Endothelial cell of umbilical vein (primary cell): ENCODE results near the gene EFEMP1. TPM values are rescaled to one million over a fixed set of nuclear protein-coding genes. Genes with fewer than 3 reads are reported as not detected.

Experiments
- BruUV-seq: library from RNA; stranded (reverse); fragments of 400-500 nt; replicated peaks from 2 replicates; lab custom pipeline; 2021; lab: Mats Ljungman, UMichigan
- CTCF ChIA-PET: fragments of 300-600, 350-600 bp; sonication (Branson Sonifier 250); formaldehyde crosslinking; loops from one replicate; lab custom pipeline; 2021; ENCODE audit warnings: antibody characterized with exemption, inconsistent platforms; lab: Charles Lee
- POLR2A ChIA-PET: fragments of 300-600, 350-600 bp; sonication (Branson Sonifier 250); formaldehyde crosslinking; loops from one replicate; lab custom pipeline; 2021; ENCODE audit warnings: antibody characterized with exemption, inconsistent platforms; lab: Charles Lee
- DNase-seq: peaks from one replicate; pipeline ENCODE4 v3.0.0-alpha.2; 2011; ENCODE audit warnings: low read depth, low spot score
- FAIRE-seq: peaks from 2 replicates; lab custom pipeline; 2011; peaks lifted over from hg19 to GRCh38; lab: Jason Lieb, UNC
- H2AFZ ChIP-seq: 2 replicates; pipeline ENCODE4 v1.6.0; 2012; ENCODE audit warnings: low read depth, low read length, control low read depth, inconsistent platforms
- H3K27ac ChIP-seq: 2 replicates; pipeline ENCODE4 v1.5.1; 2011; ENCODE audit warnings: low read depth, mild to moderate bottlenecking, control low read depth, low read length, moderate library complexity; ENCODE audit not compliant: insufficient read depth
- H3K27me3 ChIP-seq, 2 experiments: 2 replicates each; pipeline versions ENCODE4 v1.6.0 to v1.6.1; 2011; ENCODE audit warnings: low read length in 2 of 2, mixed read lengths in 1 of 2; ENCODE audit not compliant: control insufficient read depth in 2 of 2, insufficient read depth in 2 of 2
- H3K36me3 ChIP-seq, 2 experiments: 2 replicates in 1 of 2; 3 replicates in 1 of 2; pipeline ENCODE4 v1.5.1; 2011; ENCODE audit warnings: low read length in 2 of 2, mild to moderate bottlenecking in 1 of 2, moderate library complexity in 1 of 2; ENCODE audit not compliant: control insufficient read depth in 2 of 2, insufficient read depth in 2 of 2; ENCODE audit errors: extremely low read depth in 1 of 2
- H3K4me1 ChIP-seq: 3 replicates; pipeline ENCODE4 v1.5.1; 2011; ENCODE audit warnings: mild to moderate bottlenecking, low read length; ENCODE audit not compliant: control insufficient read depth, insufficient read depth; ENCODE audit errors: extremely low read depth
- H3K4me2 ChIP-seq: 2 replicates; pipeline ENCODE4 v1.6.1; 2011; ENCODE audit warnings: low read length, control low read depth, mixed read lengths; ENCODE audit not compliant: insufficient read depth
- H3K4me3 ChIP-seq, 3 experiments: fragments of 200-600 bp in 1 of 3; sonication (generic), shearing (Covaris generic) in 1 of 3; replicated peaks in 1 of 3; 2 replicates each; pipeline ENCODE4 v1.5.1; 2011 to 2016; ENCODE audit warnings: control low read depth in 3 of 3, low read length in 3 of 3, mild to moderate bottlenecking in 2 of 3, inconsistent platforms in 1 of 3, low read depth in 1 of 3, moderate library complexity in 1 of 3; ENCODE audit not compliant: insufficient read depth in 1 of 3
- H3K79me2 ChIP-seq: 2 replicates; pipeline ENCODE4 v1.6.0; 2012; ENCODE audit warnings: low read length, inconsistent platforms; ENCODE audit not compliant: control insufficient read depth, insufficient read depth
- H3K9ac ChIP-seq: replicated peaks from 2 replicates; pipeline ENCODE3; 2011; ENCODE audit warnings: low read length, control low read depth; ENCODE audit not compliant: insufficient read depth; ENCODE audit errors: extremely low read depth
- H3K9me1 ChIP-seq: replicated peaks from 3 replicates; pipeline ENCODE4 v1.6.0; 2011; ENCODE audit warnings: mild to moderate bottlenecking, low read length; ENCODE audit not compliant: control insufficient read depth, insufficient read depth; ENCODE audit errors: extremely low read depth
- H3K9me3 ChIP-seq: replicated peaks from 2 replicates; pipeline ENCODE4 v1.5.1; 2012; ENCODE audit warnings: low read length, inconsistent platforms; ENCODE audit not compliant: control insufficient read depth, insufficient read depth
- H4K20me1 ChIP-seq: replicated peaks from 2 replicates; pipeline ENCODE3; 2011; ENCODE audit warnings: mild to moderate bottlenecking, low read length; ENCODE audit not compliant: control insufficient read depth, insufficient read depth; ENCODE audit errors: extremely low read depth
- EZH2 ChIP-seq: IDR thresholded peaks from 2 replicates; pipeline ENCODE4 v1.6.1; 2012; ENCODE audit warnings: borderline replicate concordance, low read depth, mild to moderate bottlenecking, moderate library complexity, low read length, inconsistent platforms; ENCODE audit not compliant: severe bottlenecking
- FOS ChIP-seq: IDR thresholded peaks from 2 replicates; pipeline ENCODE4 v1.6.1; 2011; ENCODE audit warnings: mild to moderate bottlenecking, low read length, moderate library complexity, borderline replicate concordance; ENCODE audit not compliant: insufficient read depth
- GATA2 ChIP-seq: IDR thresholded peaks from 2 replicates; pipeline ENCODE4 v1.7.0; 2011; ENCODE audit warnings: low read depth, mild to moderate bottlenecking, moderate library complexity, mixed read lengths, low read length; ENCODE audit not compliant: insufficient read length, insufficient read depth
- JUN ChIP-seq: IDR thresholded peaks from 2 replicates; pipeline ENCODE4 v1.6.1; 2011; ENCODE audit warnings: borderline replicate concordance, low read depth; ENCODE audit not compliant: insufficient read length, insufficient read depth
- MAX ChIP-seq: IDR thresholded peaks from 2 replicates; pipeline ENCODE4 v1.6.1; 2011; ENCODE audit not compliant: insufficient read depth, insufficient read length
- MYC ChIP-seq: IDR thresholded peaks from one replicate; pipeline ENCODE4 v1.6.1; 2011; ENCODE audit warnings: mild to moderate bottlenecking, low read depth, low read length
- POLR2A ChIP-seq: IDR thresholded peaks from 2 replicates; pipeline ENCODE4 v1.6.1; 2012; ENCODE audit warnings: low read depth, mild to moderate bottlenecking, control low read depth, low read length
- POLR2AphosphoS5 ChIP-seq: IDR thresholded peaks from 2 replicates; pipeline ENCODE4 v1.6.1; 2012; ENCODE audit warnings: low read depth, mild to moderate bottlenecking, control low read depth, low read length, moderate library complexity; ENCODE audit not compliant: insufficient read depth
- dilution Hi-C: fragments of 300-500 bp; cut with MboI; formaldehyde crosslinking; loops from one replicate; pipeline ENCODE4 v1.15.0; 2019; ENCODE audit warnings: low sequenced_read_pairs; ENCODE audit not compliant: extremely low pct_ligation_motif_present
- intact Hi-C: fragments of 100-400 bp; cut with micrococcal nuclease; formaldehyde crosslinking; loops from one replicate; pipeline ENCODE4 v1.10.0; 2022
- polyA plus RNA-seq, 4 experiments: library from polyadenylated mRNA; depleted of rRNA in 3 of 4; stranded (reverse) in 3 of 4; unstranded in 1 of 4; fragments of >200 nt; gene quantifications; 2 replicates each; pipeline versions ENCODE4 v1.2.1 to v1.2.3, GENCODE V29; 2011 to 2012; ENCODE audit warnings: missing spikeins in 1 of 4
- total RNA-seq: library from RNA; stranded (reverse); gene quantifications from 2 replicates; pipeline ENCODE4 v1.2.3, GENCODE V29; 2021
- TF ChIP-seq, protein P1 (sequence below), 2 donors: IDR thresholded peaks; 1 replicate in 1 of 2; 2 replicates in 1 of 2; pipeline ENCODE4 v1.5.1; 2011; ENCODE audit warnings: low read length in 2 of 2, mild to moderate bottlenecking in 2 of 2, moderate library complexity in 2 of 2, control low read depth in 1 of 2, inconsistent platforms in 1 of 2, low read depth in 1 of 2; ENCODE audit not compliant: insufficient read depth in 1 of 2; ENCODE audit errors: extremely low read depth in 1 of 2

Gene EFEMP1
- total and polyA plus RNA-seq, 2 donors (not counting 3 experiments of a cell fraction or from before 2014, with no cell fraction given): 2,981 to 11,813 TPM

DNA sequence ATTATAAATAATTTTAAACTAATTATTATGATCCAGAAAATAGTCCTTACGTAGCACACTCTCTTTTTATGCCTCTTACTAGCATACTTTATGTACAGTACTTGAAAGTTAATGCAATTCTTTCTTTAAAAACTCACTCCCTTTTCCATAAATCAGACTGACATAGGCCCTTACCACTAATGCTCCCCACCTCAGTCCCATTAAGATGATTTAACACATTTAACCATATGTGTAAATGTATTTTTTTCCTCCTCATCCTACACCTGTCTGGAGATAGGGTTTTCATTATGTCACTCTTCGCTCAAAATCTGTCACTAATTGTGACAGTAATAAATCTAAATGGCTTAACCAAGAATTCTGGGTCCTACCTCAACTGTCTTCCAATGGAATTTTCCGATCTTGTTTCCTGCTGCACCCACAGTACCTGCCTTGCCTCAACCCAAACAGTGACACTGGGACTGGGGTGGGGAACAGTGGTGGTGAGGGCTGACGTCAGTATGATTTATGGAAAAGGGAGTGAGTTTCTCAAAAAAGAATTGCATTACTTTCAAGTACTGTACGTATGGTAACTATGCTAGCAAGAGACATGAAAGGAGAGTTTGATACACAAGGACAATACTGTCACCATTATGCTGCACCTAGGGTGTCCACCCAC is 25.1 kb downstream of the EFEMP1 start:
- peaks cover 98% of the 10 kb centered on the region for H3K79me2 ChIP-seq
- no peaks in the 10 kb centered on the region for H3K9me3 ChIP-seq
- ChIA-PET CTCF (no interaction called here), POLR2A (no interaction called here)
- intact Hi-C loops: no loop called here
- no peaks in the 10 kb centered on the region for H3K27me3 ChIP-seq
- no peaks in the 10 kb centered on the region for H3K9me1 ChIP-seq
- dilution Hi-C loops: loop anchor here (25.0 kb wide), 1 partner anchor 89 kb away; no protein-coding TSS in a partner anchor
- no peak overlapping the region for H3K4me2 ChIP-seq
- TF ChIP-seq MAX (no peak), POLR2A (no peak), JUN (no peak), POLR2AphosphoS5 (no peak), GATA2 (no peak), FOS (no peak), MYC (no peak), EZH2 (no peak)
- TF ChIP-seq, protein P1, sequence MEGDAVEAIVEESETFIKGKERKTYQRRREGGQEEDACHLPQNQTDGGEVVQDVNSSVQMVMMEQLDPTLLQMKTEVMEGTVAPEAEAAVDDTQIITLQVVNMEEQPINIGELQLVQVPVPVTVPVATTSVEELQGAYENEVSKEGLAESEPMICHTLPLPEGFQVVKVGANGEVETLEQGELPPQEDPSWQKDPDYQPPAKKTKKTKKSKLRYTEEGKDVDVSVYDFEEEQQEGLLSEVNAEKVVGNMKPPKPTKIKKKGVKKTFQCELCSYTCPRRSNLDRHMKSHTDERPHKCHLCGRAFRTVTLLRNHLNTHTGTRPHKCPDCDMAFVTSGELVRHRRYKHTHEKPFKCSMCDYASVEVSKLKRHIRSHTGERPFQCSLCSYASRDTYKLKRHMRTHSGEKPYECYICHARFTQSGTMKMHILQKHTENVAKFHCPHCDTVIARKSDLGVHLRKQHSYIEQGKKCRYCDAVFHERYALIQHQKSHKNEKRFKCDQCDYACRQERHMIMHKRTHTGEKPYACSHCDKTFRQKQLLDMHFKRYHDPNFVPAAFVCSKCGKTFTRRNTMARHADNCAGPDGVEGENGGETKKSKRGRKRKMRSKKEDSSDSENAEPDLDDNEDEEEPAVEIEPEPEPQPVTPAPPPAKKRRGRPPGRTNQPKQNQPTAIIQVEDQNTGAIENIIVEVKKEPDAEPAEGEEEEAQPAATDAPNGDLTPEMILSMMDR (IDR thresholded peaks at IDR 0.05; ENCODE audit: extremely low read depth in 1 of 2, insufficient read depth in 1 of 2, low read depth in 1 of 2, low read length in 2 of 2): no peak
- H3K4me3 ChIP-seq: no peak overlapping the region
- no peak overlapping the region for H3K9ac ChIP-seq
- FAIRE-seq (no peak), DNase-seq (no peak)
- BruUV-seq: no TSS peak
- H3K36me3 ChIP-seq: peaks cover 51 to 66% of the 10 kb centered on the region in 2 experiments
- H3K4me1 ChIP-seq: peaks cover 79% of the 10 kb centered on the region
- no peak overlapping the region for H3K27ac ChIP-seq
- peaks cover 10% of the 10 kb centered on the region for H4K20me1 ChIP-seq
- H2AFZ ChIP-seq: no peak overlapping the region
